Measurements from ENCODE around the gene MAP6.

The MAP6 gene

DNA sequence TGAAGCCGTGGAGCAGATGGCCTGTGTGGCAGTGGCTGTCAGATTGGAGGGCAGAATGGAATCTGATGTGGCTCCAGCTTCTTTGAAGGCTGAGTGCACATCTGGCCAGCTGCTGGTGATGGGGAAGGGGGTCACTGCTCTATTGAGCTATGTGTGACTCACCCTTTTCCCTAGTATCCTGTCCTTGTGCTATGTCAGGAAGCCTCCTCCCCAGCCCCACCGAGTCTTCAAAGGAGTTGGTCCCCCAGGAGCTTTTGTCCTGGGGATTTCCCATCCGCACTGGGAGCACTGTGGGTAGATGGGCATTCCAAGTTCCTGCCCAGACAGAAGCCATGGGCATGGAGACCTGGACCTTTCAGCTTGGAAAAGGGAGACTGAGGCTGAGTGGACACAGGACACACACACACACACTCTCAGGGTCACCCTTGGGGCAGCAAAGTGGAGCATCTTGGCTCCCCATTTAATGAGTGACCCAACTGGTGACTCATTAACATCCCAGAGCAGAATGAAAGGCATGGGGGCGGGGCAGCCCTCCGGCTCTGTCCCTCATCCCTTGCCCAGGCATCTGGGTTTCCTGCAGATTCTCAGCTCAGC is 103.5 kb downstream of the MAP6 start:
- no peak for DNase-seq

- no peak for DNase-seq
Measured at GRCh38 chr11:75563978-75564552, 104.8 kb downstream of the MAP6 start.

DNA sequence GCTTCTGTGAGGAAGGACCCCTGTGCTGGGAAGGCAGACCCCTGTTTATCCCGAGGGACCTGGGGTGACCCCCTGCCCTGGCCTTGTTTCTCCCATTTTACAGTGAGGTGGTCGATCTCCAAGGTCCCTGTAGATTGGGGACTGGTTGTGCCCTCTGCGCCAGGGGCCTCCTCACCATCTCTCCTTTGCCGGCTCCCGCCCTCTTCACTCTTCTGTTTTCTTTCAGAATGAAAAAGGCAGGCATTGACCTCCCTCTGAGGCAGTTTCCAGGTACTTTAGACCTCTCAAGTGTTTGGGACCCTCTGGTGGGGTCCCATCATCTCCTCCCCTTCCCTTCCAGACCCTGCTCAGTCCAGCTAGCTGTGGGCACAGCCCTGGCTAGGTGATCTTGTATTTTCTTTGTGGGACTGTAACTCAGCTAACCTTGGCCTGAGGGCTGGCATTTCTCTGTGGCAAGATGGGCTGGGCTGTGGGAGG is 105.3 kb downstream of the MAP6 start:
- no peak for DNase-seq

DNA sequence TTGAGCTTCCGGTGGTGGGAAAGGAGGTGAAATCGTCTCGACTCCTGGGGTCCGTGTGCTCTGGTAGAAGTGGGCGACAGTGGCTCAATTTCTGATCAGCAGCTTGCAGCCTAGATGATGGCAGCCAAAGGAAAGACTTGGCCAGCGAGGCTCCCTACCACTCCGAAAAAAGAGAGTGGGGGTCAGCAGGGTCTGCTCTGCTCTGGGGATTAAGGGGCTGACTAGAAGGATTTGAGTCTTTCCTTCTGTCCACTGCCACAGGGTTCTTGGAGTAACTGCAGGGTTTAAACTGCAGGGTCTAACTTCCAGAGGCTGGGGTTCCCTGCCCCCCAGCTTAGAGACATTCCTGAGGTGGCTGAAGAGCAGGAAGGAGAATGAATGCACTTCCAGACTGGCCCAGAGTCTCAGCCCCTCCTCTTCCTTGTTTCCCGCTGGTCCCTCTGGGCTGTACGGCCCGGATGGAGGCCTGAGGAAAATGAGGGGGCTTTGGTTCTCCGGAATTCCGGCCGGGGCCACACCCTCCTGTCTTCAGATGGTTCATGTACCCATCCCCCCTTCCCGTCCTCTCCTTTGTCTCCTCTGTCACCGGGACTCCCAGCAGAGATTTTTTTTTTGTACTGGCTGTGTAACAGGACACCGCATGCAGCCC is 105.9 kb downstream of the MAP6 start:
- DNase-seq = no peak

DNA sequence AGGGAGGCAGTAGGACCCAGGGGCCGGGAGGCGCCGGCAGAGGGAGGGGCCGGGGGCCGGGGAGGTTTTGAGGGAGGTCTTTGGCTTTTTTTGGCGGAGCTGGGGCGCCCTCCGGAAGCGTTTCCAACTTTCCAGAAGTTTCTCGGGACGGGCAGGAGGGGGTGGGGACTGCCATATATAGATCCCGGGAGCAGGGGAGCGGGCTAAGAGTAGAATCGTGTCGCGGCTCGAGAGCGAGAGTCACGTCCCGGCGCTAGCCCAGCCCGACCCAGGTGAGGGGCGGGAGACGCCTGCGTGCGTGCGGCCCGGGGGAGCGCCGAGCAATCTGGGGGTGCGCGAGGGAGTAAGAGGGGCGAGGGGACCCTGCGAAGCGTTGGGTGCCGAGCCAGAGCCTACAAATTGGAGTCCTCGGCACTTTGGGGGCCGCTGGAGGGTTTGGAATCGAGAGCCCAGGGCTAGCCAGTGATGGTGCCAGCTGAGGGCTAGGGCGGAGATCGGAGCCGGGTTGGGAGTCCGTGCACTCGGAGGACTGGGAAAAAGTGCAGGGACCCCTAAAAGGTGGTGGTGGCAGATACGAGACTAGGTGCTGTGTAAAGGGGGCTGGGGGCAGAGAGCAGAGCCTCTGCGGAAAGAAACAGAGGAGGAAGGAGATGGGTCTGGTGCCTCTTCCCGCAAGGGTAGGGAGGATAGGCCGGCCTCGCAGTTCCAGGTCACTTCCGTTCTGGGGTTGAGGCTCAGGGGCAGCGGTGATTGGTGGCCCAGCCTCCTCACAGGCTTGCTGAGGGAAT is 106.6 kb downstream of the MAP6 start, which contains the start of gene SERPINH1:
Gene SERPINH1 (plus strand): TSS at position 206 of the 788 bp plus-strand sequence. CDS start 4,097 bp downstream, outside the sequence.
- peak; percentile 60 for DNase-seq

DNA sequence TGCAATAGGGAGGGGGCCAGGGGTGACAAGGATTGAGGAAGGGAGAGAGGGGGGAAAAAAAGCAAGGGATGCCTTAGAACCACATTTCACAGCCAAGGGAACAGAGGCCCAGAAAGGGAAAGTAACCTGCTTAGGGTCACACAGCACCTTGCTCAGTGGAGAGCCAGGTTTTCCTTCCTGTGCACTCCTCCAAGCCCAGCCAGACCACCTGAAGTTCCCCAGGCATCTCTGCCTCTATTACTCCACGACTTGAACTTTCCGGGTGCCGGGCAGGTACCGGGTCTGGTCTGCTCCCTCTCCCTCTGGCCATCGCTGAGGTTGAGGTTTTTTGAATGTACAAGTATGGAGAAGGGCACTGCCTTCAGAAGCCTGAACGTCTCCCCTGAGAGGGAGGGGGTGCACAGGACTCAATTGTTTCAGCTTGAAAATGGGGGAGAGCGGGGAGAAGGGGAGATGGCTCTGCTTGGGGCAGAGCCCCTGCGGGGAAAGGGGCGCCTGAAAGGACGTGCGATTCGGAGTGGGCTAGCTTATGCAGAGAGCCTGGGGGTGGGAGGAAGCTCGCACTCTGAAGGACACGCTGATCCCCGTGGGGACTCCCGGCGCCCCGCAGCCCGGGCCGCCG is 107.3 kb downstream of the MAP6 start:
- no peak for DNase-seq

DNA sequence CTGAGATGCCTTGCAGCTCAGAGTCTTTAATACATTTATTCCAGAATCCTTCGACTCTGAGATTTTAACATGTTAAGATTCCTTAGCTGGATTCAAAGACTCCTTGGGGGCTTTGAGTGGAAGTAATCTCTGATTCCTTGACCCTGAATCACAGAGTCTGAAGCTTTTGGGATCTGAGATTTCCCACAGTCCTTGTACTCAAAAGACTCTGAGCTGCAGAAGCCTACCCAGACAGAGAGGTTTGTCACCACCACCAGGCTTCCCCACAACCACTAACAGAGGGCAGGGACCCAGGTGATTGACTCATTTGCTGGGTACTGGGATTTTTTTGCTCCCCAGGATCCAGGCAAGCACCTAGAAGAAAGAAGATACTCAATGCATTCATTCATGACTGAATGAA is 108.2 kb downstream of the MAP6 start:
- DNase-seq = no peak

- no peak for DNase-seq
Measured at GRCh38 chr11:75558939-75559843, 109.6 kb downstream of the MAP6 start.

- no peak for DNase-seq
Measured at GRCh38 chr11:75557666-75558494, 111.0 kb downstream of the MAP6 start.

GRCh38 chr11:75556275-75556674 is 112.6 kb downstream of the MAP6 start:
- DNase-seq = no peak

GRCh38 chr11:75555079-75555811 is 113.6 kb downstream of the MAP6 start:
- no peak for DNase-seq

DNA sequence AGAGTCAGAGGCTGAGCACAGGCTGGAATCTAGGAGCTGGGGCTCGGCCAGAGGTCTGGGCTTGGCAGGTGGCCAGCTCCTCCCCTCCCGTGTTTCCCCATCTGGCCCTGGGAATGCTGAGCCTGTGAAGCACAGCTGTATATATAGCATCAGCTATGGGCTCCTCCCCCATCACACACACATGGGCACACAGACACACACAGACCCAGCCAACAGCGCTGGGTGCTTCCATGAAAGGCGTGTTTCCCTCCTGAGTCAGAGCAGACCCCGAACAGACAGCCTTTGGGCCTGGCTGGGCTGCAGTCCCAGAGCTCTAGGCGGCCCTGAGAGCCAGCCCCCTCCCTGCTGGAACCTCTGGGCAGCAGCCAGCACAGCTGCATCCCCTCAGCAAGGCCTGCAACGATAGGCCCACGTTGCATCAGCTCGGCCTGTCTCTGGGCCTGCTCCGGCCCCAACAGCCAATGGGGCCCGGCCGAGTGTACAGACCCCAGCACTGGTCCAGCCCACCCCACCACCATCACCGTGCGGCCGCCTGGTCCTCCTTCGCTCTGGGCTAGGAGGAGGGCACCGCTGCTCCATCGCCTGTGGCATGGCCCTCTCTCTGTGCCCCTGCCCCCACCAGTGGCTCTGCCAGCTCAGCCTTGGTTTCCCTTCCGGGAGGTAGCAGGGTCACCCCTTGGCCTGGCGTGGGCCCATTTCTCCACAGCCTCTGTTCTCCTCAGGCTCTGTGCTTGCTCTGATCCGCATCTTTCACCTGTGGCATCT is 114.4 kb downstream of the MAP6 start:
- no peak for DNase-seq

- DNase-seq = no peak
Measured at GRCh38 chr11:75553889-75554257, 115.0 kb downstream of the MAP6 start.

DNA sequence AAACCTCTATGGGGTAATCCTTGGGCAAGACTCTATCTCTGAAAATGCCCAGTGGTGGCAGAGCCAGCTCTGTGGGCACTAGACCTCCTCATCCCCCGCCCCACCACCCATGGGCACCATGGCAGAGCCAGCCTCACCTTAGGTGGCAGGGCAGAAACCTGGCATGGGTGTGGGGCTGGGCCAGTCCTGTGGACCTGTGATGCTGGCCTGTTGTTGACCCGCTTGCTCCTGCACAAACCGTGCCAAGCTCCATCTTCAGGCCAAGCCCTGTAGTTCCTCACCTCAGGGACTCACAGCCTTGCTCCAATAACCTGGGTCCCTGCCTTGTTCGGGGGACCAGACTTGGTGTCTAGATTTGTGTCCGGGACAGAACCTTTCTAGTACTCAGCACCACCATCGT is 115.7 kb downstream of the MAP6 start:
- no peak for DNase-seq

GRCh38 chr11:75549370-75549958 is 119.4 kb downstream of the MAP6 start:
- no peak for DNase-seq

DNA sequence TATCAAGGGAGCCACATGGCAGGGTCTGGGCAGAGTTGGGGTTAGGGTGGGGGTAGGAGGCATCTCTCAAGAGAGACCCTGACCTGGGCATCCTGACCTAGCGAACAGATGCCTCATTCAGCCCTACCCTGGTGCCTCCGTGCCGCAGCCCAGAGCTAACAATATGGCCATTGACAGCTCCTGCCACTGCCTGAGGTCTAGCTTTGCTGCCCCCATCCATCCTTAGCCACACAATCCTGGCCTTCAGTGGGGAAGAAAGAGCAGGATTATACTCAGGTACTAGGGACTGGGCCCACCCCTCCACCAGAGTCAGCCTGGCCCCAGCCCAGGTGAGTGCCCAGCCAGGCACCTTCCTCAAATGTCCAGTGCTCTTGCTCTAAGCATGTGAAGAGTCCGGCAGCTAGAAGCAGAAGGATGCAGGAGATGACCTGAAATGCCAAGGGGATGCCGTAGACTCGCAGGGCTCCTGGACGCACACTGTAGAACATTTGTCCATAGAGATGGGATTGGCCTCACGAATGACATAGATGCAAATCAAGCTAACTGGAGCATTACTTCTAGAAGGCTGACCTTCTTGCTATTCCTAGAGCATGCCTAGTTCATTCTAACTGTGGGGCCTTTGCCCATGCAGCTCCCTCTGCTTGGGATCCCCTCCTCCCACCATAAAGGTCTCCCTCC is 120.1 kb downstream of the MAP6 start:
- DNase-seq = no peak

DNA sequence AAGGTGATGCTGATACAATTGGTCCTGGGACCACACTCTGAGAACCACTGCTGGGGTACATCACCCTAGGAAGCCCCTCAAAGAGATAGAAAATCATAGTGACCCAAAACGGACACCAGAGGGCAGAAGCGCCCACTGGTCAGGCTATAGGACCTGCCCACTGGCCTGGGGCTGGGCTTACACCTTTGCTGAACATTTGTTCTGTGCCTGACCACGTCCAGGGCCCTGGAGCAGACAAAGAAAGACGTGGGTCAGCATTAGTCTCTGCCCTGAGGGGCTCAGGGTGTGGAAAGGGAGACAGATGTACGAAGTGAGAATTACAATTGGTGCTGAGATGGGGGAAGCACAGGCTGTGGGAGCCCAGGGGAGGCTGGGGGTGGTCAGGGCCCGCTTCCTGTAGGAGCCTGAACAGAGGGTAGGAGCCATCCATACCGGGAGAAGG is 121.2 kb downstream of the MAP6 start:
- DNase-seq = no peak

GRCh38 chr11:75547177-75547576 is 121.7 kb downstream of the MAP6 start:
- no peak for DNase-seq
